Upper lobe of left lung (tissue), 6 donors: ENCODE data around the gene HEG1. TPM values are rescaled to one million over a fixed set of nuclear protein-coding genes. Genes with fewer than 3 reads are reported as not detected.
A peak's percentile ranks its signal among the peaks of the same experiment; 100 is the strongest.

Experiments used
- ATAC-seq, 2 donors: fragments of 200-7000 bp; cut with Tn5 transposase; one replicate each; pipeline ENCODE4 v1.9.1; 2022; ENCODE audit warnings: mild to moderate bottlenecking in 2 of 2, moderate library complexity in 2 of 2; ENCODE audit not compliant: low FRiP score in 2 of 2
- DNase-seq, 2 donors: peaks; one replicate each; pipeline ENCODE4 v3.0.0-alpha.2; 2019 to 2020
- H3K27ac ChIP-seq, 4 donors: fragments of 200-600 bp; sonication (generic); one replicate each; pipeline ENCODE4 v1.5.1; 2016 to 2019
- H3K27me3 ChIP-seq, 4 donors: fragments of 200-600 bp; sonication (generic); one replicate each; pipeline ENCODE4 v1.5.1; 2017 to 2019
- H3K36me3 ChIP-seq, 4 donors: fragments of 200-600 bp; sonication (generic); one replicate each; pipeline ENCODE4 v1.5.1; 2016 to 2019
- H3K4me1 ChIP-seq, 4 donors: fragments of 200-600 bp; sonication (generic); one replicate each; pipeline ENCODE4 v1.5.1; 2018 to 2019
- H3K4me3 ChIP-seq, 4 donors: fragments of 200-600 bp; sonication (generic); one replicate each; pipeline ENCODE4 v1.5.1; 2017 to 2019; ENCODE audit warnings: mild to moderate bottlenecking in 2 of 4, moderate library complexity in 1 of 4
- H3K9me3 ChIP-seq, 4 donors: fragments of 200-600 bp; sonication (generic); one replicate each; pipeline ENCODE4 v1.5.1; 2018 to 2019
- CTCF ChIP-seq, 6 experiments: fragments of 450-650 bp in 4 of 6; fragments of 200-600 bp in 2 of 6; sonication (generic) in 2 of 6; IDR thresholded peaks; one replicate each; pipeline ENCODE4 v1.5.1; 2016 to 2019; ENCODE audit warnings: antibody characterized with exemption in 6 of 6
- EP300 ChIP-seq, 4 donors: sonication (generic); formaldehyde crosslinking; IDR thresholded peaks; one replicate each; pipeline ENCODE4 v1.5.1; 2017; ENCODE audit warnings: antibody characterized with exemption in 4 of 4, control low read depth in 2 of 4
- POLR2A ChIP-seq, 4 donors: fragments of 450-650 bp; IDR thresholded peaks; one replicate each; pipeline ENCODE4 v1.5.1; 2016 to 2017; ENCODE audit warnings: antibody characterized with exemption in 4 of 4, mild to moderate bottlenecking in 2 of 4
- POLR2AphosphoS5 ChIP-seq, 2 donors: sonication (generic); formaldehyde crosslinking; IDR thresholded peaks; one replicate each; pipeline ENCODE4 v1.5.1; 2017; ENCODE audit warnings: antibody characterized with exemption in 2 of 2
- WGBS, 2 donors: methylation state at CpG; one replicate each; pipeline ENCODE4 v1.1.5; 2017 to 2018; 5-methylcytosine and 5-hydroxymethylcytosine counted together
- small RNA-seq, 4 donors: library from RNA; depleted of rRNA; stranded (forward); fragments of <200 nt; gene quantifications; one replicate each; pipeline ENCODE3, GENCODE V24; 2016
- total RNA-seq, 6 donors: library from RNA; depleted of rRNA in 4 of 6; stranded (reverse); fragments of >200 nt in 4 of 6; gene quantifications; one replicate each; pipeline versions ENCODE4 v1.1.0 to v1.2.1, GENCODE V29; 2016 to 2021
- donor health status: DM: no; HTN: no; CAD: no; lungs with moderate emphysema.
- donor health status: DM: no; HTN: yes; CAD: no; lungs with severe emphysema.

The HEG1 gene
- total RNA-seq, 6 donors from 2014 or later: 45.1 to 168 (median 100) TPM

GRCh38 chr3:124916837-124917409, 138.9 kb downstream of the HEG1 start:
- no peaks in the 10 kb centered on the region for H3K36me3 ChIP-seq
- DNase-seq: no peak
- ATAC-seq: peak in 1 of 2 donors; percentile 59
- no peak for TF ChIP-seq CTCF (IDR thresholded peaks at IDR 0.05)
- no peak for TF ChIP-seq EP300 (IDR thresholded peaks at IDR 0.05)
- no peak for TF ChIP-seq POLR2AphosphoS5 (IDR thresholded peaks at IDR 0.05)
- TF ChIP-seq POLR2A (IDR thresholded peaks at IDR 0.05): no peak
- H3K4me3 ChIP-seq: no peak overlapping the region
- WGBS, 2 donors: 58 to 63% methylated on average over 8 of the region's 8 CpGs
- H3K27me3 ChIP-seq: no peaks in the 10 kb centered on the region
- H3K27ac ChIP-seq: no peak overlapping the region
- H3K4me1 ChIP-seq: no peaks in the 10 kb centered on the region
- no peaks in the 10 kb centered on the region for H3K9me3 ChIP-seq

Small RNA genes lying within 50 kb of the gene (small RNA-seq; reads per million reads assigned to genes)
- gene RNA5SP137: 0 reads per million in 4 donors

Other genes starting within 250 kb of the HEG1 start
- 100 to 1,000 TPM in 4 of 6 donors, 10 to 100 TPM in 2; 81.5 to 145 (median 106) TPM for gene ITGB5, start 168.6 kb downstream of the HEG1 start, total RNA-seq
- gene MUC13, start 121.2 kb downstream of the HEG1 start, total RNA-seq: 1 to 10 TPM in 1 of 6 donors, under 1 TPM in 3, not detected in 2; 0.15 to 3.6 (median 0.24) TPM
- 10 to 100 TPM in 5 of 6 donors, 1 to 10 TPM in 1; 6.7 to 34.6 (median 15.0) TPM for gene SLC12A8, start 156.8 kb upstream of the HEG1 start, total RNA-seq